DOHH2 (cell line): ENCODE results near the gene PCDHB16.
A peak's percentile ranks its signal among the peaks of the same experiment; 100 is the strongest.
"Not testable (repeated sequence)": the region's sequence is repeated elsewhere in the genome, so short reads cannot be mapped to it uniquely, and the experiment has no call there.

ENCODE experiments used
- H3F3A ChIP-seq: fragments of 200-600 bp; sonication (generic), shearing (Covaris generic); 2 replicates; pipeline ENCODE4 v1.6.0; 2016; ENCODE audit warnings: antibody characterized with exemption, mild to moderate bottlenecking; ENCODE audit not compliant: control insufficient read depth, insufficient read depth
- H3K27ac ChIP-seq: fragments of 200-600 bp; sonication (generic); 2 replicates; pipeline ENCODE4 v1.5.1; 2014; ENCODE audit warnings: low read depth, mild to moderate bottlenecking, low read length, moderate library complexity
- H3K27me3 ChIP-seq: fragments of 200-600 bp; sonication (generic); 2 replicates; pipeline ENCODE4 v1.6.1; 2014; ENCODE audit warnings: mild to moderate bottlenecking, low read length, mixed read lengths; ENCODE audit not compliant: control insufficient read depth
- H3K36me3 ChIP-seq: fragments of 200-600 bp; sonication (generic); 2 replicates; pipeline ENCODE4 v1.6.1; 2014; ENCODE audit warnings: mild to moderate bottlenecking, low read length, moderate library complexity, mixed read lengths; ENCODE audit not compliant: control insufficient read depth
- H3K4me1 ChIP-seq: fragments of 200-600 bp; sonication (generic); 2 replicates; pipeline ENCODE4 v1.6.1; 2014; ENCODE audit warnings: mild to moderate bottlenecking, low read length, mixed read lengths; ENCODE audit not compliant: control insufficient read depth
- H3K4me2 ChIP-seq: fragments of 200-600 bp; sonication (generic); 2 replicates; pipeline ENCODE4 v1.6.0; 2014; ENCODE audit warnings: mild to moderate bottlenecking, low read length, moderate library complexity
- H3K4me3 ChIP-seq: fragments of 200-600 bp; sonication (generic); 2 replicates; pipeline ENCODE4 v1.5.1; 2014; ENCODE audit warnings: mild to moderate bottlenecking, low read length, mixed read lengths
- H3K79me2 ChIP-seq: fragments of 200-600 bp; sonication (generic); 2 replicates; pipeline ENCODE4 v1.6.1; 2014; ENCODE audit warnings: mild to moderate bottlenecking, low read length, mixed read lengths; ENCODE audit not compliant: control insufficient read depth
- H3K9me2 ChIP-seq: fragments of 200-600 bp; sonication (generic); replicated peaks from 2 replicates; pipeline ENCODE4 v1.6.1; 2014; ENCODE audit warnings: mild to moderate bottlenecking, low read length, mixed read lengths; ENCODE audit not compliant: control insufficient read depth
- H3K9me3 ChIP-seq: fragments of 200-600 bp; sonication (generic); 2 replicates; pipeline ENCODE4 v1.6.1; 2014; ENCODE audit warnings: antibody characterized with exemption, low read length, mixed read lengths; ENCODE audit not compliant: control insufficient read depth, insufficient read depth
- H4K20me1 ChIP-seq: fragments of 200-600 bp; sonication (generic); 2 replicates; pipeline ENCODE4 v1.6.0; 2014; ENCODE audit warnings: low read depth, mild to moderate bottlenecking, antibody characterized with exemption, low read length, moderate library complexity; ENCODE audit not compliant: control insufficient read depth, insufficient read depth
- CTCF ChIP-seq: fragments of 200-600 bp; sonication (generic); IDR thresholded peaks from one replicate; pipeline ENCODE4 v1.5.1; 2014; ENCODE audit warnings: antibody characterized with exemption, mild to moderate bottlenecking, low read depth, low read length; ENCODE audit not compliant: poor library complexity, severe bottlenecking
- EZH2phosphoT487 ChIP-seq: fragments of 200-600 bp; sonication (generic); IDR thresholded peaks from 2 replicates; pipeline ENCODE4 v1.6.1; 2017; ENCODE audit warnings: borderline replicate concordance, mild to moderate bottlenecking, antibody characterized with exemption, low read length, moderate library complexity, mixed read lengths

Gene PCDHB16

GRCh38 chr5:141216035-141216434 is 33.8 kb downstream of the PCDHB16 start:
- not testable (repeated sequence) for H3K4me2 ChIP-seq, H3K9me3 ChIP-seq, H3K4me3 ChIP-seq, H3K27me3 ChIP-seq, H4K20me1 ChIP-seq, H3K4me1 ChIP-seq, H3F3A ChIP-seq, H3K36me3 ChIP-seq, H3K9me2 ChIP-seq, H3K27ac ChIP-seq, H3K79me2 ChIP-seq

GRCh38 chr5:141223112-141223783 is 41.1 kb downstream of the PCDHB16 start, which contains the start of gene PCDHB14:
Gene PCDHB14, plus strand, starts transcription at chr5:141223343. Its CDS starts 163 bp downstream, at chr5:141223506.
- no peak within 1 kb of the TSS for H3K4me3 ChIP-seq
- no peak within 1 kb of the TSS for H3K4me2 ChIP-seq
- peak; percentile 49 for TF ChIP-seq CTCF
- TF ChIP-seq EZH2phosphoT487, result no peak

GRCh38 chr5:141224844-141225243 is 42.7 kb downstream of the PCDHB16 start:
- H3K79me2 ChIP-seq, H3K27me3 ChIP-seq, H3K4me1 ChIP-seq, H4K20me1 ChIP-seq, H3K9me2 ChIP-seq, H3K36me3 ChIP-seq, H3K4me2 ChIP-seq, H3K4me3 ChIP-seq, H3K9me3 ChIP-seq, H3F3A ChIP-seq, H3K27ac ChIP-seq: not testable (repeated sequence)

More at GRCh38 chr5:141223112-141223783, 41.1 kb downstream of the PCDHB16 start, which contains the start of gene PCDHB14:
- H3K27ac ChIP-seq, result no peak within 1 kb of the TSS
- no peaks in the 10 kb centered on the region for H4K20me1 ChIP-seq
- no peaks in the 10 kb centered on the region for H3K4me1 ChIP-seq
- H3K9me3 ChIP-seq, result no peaks in the 10 kb centered on the region
- no peaks in the 10 kb centered on the region for H3F3A ChIP-seq
- H3K27me3 ChIP-seq, result peaks cover 7% of the 10 kb centered on the region
- no peaks in the 10 kb centered on the region for H3K9me2 ChIP-seq
- H3K79me2 ChIP-seq, result no peaks in the 10 kb centered on the region
- no peaks in the 10 kb centered on the region for H3K36me3 ChIP-seq

GRCh38 chr5:141225421-141225820 is 43.2 kb downstream of the PCDHB16 start:
- not testable (repeated sequence) for H4K20me1 ChIP-seq, H3K27ac ChIP-seq, H3K79me2 ChIP-seq, H3K4me1 ChIP-seq, H3K4me2 ChIP-seq, H3F3A ChIP-seq, H3K4me3 ChIP-seq, H3K27me3 ChIP-seq, H3K36me3 ChIP-seq, H3K9me2 ChIP-seq, H3K9me3 ChIP-seq

- no peak overlapping the region for H3K4me2 ChIP-seq
- H3K27ac ChIP-seq, result no peak overlapping the region
- no peaks in the 10 kb centered on the region for H3F3A ChIP-seq
- H3K4me1 ChIP-seq, result no peaks in the 10 kb centered on the region
- TF ChIP-seq EZH2phosphoT487 (no peak), CTCF (no peak)
- H3K9me3 ChIP-seq, result peaks cover 3% of the 10 kb centered on the region; the same call in 1 of the 2 replicates
- H3K4me3 ChIP-seq, result no peak overlapping the region
- no peaks in the 10 kb centered on the region for H3K27me3 ChIP-seq
- H3K9me2 ChIP-seq, result no peaks in the 10 kb centered on the region
- no peaks in the 10 kb centered on the region for H4K20me1 ChIP-seq
- H3K79me2 ChIP-seq, result no peaks in the 10 kb centered on the region
- no peaks in the 10 kb centered on the region for H3K36me3 ChIP-seq
These were observed 52.0 kb downstream of the PCDHB16 start for GRCh38 chr5:141234109-141234667.
